Breast epithelium (tissue), 3 donors: ENCODE results near the gene LYPLAL1.

Experiments used
- POLR2A ChIP-seq: fragments of 450-650 bp; IDR thresholded peaks from one replicate; pipeline ENCODE4 v1.6.1; 2016; ENCODE audit warnings: antibody characterized with exemption, mild to moderate bottlenecking, moderate library complexity
- POLR2AphosphoS5 ChIP-seq, 3 donors: sonication (generic); formaldehyde crosslinking; IDR thresholded peaks; one replicate each; pipeline ENCODE4 v1.6.1; 2017; ENCODE audit warnings: antibody characterized with exemption in 3 of 3
- TF ChIP-seq, protein P1 (sequence below), 3 donors: fragments of 450-650 bp; IDR thresholded peaks; one replicate each; pipeline ENCODE4 v1.5.1; 2016 to 2017; ENCODE audit warnings: antibody characterized with exemption in 3 of 3, mild to moderate bottlenecking in 3 of 3, moderate library complexity in 3 of 3

DNA sequence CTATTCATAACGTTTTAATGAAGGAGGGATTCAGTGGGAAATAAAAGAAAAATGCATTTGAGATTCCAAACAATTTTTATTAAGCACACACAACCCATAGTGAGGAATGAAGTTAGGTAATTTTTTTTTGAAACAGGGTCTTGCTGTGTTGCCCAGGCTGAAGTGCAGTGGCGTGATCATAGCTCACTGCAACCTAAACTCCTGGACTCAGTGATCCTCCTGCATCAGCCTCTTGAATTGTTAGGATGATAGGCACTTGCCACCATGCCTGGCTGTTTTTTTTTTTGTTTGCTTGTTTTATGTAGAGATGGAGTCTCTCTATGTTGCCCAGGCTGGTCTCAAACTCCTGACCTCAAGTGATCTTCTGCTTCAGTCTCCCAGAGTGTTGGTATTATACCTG, 28.9 kb downstream of the LYPLAL1 start:
- TF ChIP-seq, protein P1, sequence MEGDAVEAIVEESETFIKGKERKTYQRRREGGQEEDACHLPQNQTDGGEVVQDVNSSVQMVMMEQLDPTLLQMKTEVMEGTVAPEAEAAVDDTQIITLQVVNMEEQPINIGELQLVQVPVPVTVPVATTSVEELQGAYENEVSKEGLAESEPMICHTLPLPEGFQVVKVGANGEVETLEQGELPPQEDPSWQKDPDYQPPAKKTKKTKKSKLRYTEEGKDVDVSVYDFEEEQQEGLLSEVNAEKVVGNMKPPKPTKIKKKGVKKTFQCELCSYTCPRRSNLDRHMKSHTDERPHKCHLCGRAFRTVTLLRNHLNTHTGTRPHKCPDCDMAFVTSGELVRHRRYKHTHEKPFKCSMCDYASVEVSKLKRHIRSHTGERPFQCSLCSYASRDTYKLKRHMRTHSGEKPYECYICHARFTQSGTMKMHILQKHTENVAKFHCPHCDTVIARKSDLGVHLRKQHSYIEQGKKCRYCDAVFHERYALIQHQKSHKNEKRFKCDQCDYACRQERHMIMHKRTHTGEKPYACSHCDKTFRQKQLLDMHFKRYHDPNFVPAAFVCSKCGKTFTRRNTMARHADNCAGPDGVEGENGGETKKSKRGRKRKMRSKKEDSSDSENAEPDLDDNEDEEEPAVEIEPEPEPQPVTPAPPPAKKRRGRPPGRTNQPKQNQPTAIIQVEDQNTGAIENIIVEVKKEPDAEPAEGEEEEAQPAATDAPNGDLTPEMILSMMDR (IDR thresholded peaks at IDR 0.05), result no peak
- TF ChIP-seq POLR2AphosphoS5 (IDR thresholded peaks at IDR 0.05) (no peak), POLR2A (no peak)
